Measurements from ENCODE around the gene TTLL3. TPM values are rescaled to one million over a fixed set of nuclear protein-coding genes. Genes with fewer than 3 reads are reported as not detected.
A peak's percentile ranks its signal among the peaks of the same experiment; 100 is the strongest.

TTLL3 gene
- total and polyA plus RNA-seq, 2 of the 13 experiments (the other 11 are each of a cell fraction or from before 2014, with no cell fraction given) = 9.5 to 51.2 TPM

DNA sequence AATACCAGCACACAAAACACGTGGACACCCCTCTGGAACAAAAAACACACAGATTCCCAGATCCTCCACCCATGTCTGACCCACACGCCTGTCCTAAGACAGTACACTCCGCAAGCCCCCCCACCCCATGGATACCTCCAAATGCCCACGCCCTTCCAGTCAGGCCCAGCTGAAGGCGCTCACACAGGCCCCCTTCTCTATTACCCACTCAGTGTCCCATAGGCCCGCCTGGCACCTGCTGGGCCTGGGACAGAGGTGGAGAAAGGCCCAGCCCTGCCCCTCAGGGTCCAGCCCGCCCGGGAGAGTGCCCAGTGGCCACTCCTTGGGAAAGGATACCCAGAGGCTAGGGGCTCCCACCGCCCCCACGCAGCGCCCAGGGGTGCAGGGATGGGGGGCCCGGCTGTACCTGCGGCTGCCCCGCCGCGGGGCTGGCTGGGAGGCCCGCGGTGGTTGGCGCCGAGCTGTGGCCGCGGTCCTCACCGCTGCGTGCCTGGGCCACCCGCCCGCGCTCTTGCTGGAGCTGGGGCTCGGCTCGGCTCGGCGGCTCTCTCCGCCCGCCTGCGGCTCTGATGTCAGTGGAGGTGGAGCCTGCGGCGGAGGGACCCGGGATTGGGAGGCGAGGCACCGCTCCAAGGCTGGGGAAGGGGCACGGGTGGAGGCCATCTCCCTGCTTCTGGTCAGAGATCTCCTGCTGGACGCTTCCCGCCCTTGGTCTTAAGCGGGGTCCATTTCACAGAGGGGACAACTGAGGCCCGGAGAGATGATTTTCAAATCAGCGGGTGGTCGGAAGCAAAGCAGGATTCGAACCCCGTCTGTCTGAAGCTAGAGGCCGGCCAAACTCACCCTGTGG, 40.4 kb upstream of the TTLL3 start, which contains the start of gene CAMK1 (continued):
- TF ChIP-seq ZBTB8A (CRISPR knock-in tag; IDR thresholded peaks at IDR 0.05; ENCODE audit: borderline replicate concordance, low read depth) (no peak), ZNF383 (CRISPR knock-in tag; IDR thresholded peaks at IDR 0.05; ENCODE audit: borderline replicate concordance) (no peak), ZBTB7A (CRISPR knock-in tag; IDR thresholded peaks at IDR 0.05) (no peak), KLF16 (CRISPR knock-in tag; IDR thresholded peaks at IDR 0.05) (no peak), JUND (CRISPR knock-in tag; IDR thresholded peaks at IDR 0.05) (no peak), MXI1 (IDR thresholded peaks at IDR 0.05; ENCODE audit: borderline replicate concordance, low read depth, low read length) (no peak), ZFP36L2 (CRISPR knock-in tag; IDR thresholded peaks at IDR 0.05) (no peak), ZSCAN20 (CRISPR knock-in tag; IDR thresholded peaks at IDR 0.05; ENCODE audit: borderline replicate concordance) (no peak; the same call in 1 of the 2 replicates), GFI1 (CRISPR knock-in tag; IDR thresholded peaks at IDR 0.05; ENCODE audit: borderline replicate concordance) (no peak), TP53 (CRISPR knock-in tag; conservative IDR thresholded peaks at IDR 0.05) (no peak), ZNF264 (CRISPR knock-in tag; IDR thresholded peaks at IDR 0.05) (no peak), ZMYM4 (CRISPR knock-in tag; IDR thresholded peaks at IDR 0.05) (peak; percentile 45), ZNF138 (CRISPR knock-in tag; IDR thresholded peaks at IDR 0.05; ENCODE audit: low read depth) (no peak), GABPB1 (CRISPR knock-in tag; IDR thresholded peaks at IDR 0.05) (peak; percentile 48; the same call in 1 of the 2 replicates), ZNF263 (CRISPR knock-in tag; IDR thresholded peaks at IDR 0.05) (no peak; the same call in 1 of the 2 replicates), ZNF589 (CRISPR knock-in tag; conservative IDR thresholded peaks at IDR 0.05) (no peak)
- TF ChIP-seq, protein P1, sequence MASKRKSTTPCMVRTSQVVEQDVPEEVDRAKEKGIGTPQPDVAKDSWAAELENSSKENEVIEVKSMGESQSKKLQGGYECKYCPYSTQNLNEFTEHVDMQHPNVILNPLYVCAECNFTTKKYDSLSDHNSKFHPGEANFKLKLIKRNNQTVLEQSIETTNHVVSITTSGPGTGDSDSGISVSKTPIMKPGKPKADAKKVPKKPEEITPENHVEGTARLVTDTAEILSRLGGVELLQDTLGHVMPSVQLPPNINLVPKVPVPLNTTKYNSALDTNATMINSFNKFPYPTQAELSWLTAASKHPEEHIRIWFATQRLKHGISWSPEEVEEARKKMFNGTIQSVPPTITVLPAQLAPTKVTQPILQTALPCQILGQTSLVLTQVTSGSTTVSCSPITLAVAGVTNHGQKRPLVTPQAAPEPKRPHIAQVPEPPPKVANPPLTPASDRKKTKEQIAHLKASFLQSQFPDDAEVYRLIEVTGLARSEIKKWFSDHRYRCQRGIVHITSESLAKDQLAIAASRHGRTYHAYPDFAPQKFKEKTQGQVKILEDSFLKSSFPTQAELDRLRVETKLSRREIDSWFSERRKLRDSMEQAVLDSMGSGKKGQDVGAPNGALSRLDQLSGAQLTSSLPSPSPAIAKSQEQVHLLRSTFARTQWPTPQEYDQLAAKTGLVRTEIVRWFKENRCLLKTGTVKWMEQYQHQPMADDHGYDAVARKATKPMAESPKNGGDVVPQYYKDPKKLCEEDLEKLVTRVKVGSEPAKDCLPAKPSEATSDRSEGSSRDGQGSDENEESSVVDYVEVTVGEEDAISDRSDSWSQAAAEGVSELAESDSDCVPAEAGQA (IDR thresholded peaks at IDR 0.05; ENCODE audit: low read depth) = no peak
- TF ChIP-seq, protein P1 (CRISPR knock-in tag; IDR thresholded peaks at IDR 0.05; ENCODE audit: borderline replicate concordance) = no peak
- TF ChIP-seq, protein P2, sequence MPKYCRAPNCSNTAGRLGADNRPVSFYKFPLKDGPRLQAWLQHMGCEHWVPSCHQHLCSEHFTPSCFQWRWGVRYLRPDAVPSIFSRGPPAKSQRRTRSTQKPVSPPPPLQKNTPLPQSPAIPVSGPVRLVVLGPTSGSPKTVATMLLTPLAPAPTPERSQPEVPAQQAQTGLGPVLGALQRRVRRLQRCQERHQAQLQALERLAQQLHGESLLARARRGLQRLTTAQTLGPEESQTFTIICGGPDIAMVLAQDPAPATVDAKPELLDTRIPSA (CRISPR knock-in tag; IDR thresholded peaks at IDR 0.05; ENCODE audit: borderline replicate concordance) = no peak

Measured in HepG2 (cell line).